ENCODE results near the gene SNX9.

The SNX9 gene

GRCh38 chr6:157861814-157862213 lies 38.8 kb downstream of the SNX9 start:
- TF ChIP-seq CTCF (IDR thresholded peaks at IDR 0.05; ENCODE audit: low read depth, low read length) = no peak
- DNase-seq (ENCODE audit: extremely low read depth, low read depth) = no peak

- no peak for DNase-seq (ENCODE audit: extremely low read depth, low read depth)
- no peak for TF ChIP-seq CTCF (IDR thresholded peaks at IDR 0.05; ENCODE audit: low read depth, low read length)
These were observed 39.7 kb downstream of the SNX9 start for GRCh38 chr6:157862706-157863105.

- DNase-seq (ENCODE audit: extremely low read depth, low read depth) = no peak
- no peak for TF ChIP-seq CTCF (IDR thresholded peaks at IDR 0.05; ENCODE audit: low read depth, low read length)
These were observed 41.2 kb downstream of the SNX9 start for GRCh38 chr6:157864185-157864761.

- no peak for DNase-seq (ENCODE audit: extremely low read depth, low read depth)
- TF ChIP-seq CTCF (IDR thresholded peaks at IDR 0.05; ENCODE audit: low read depth, low read length) = no peak
These were observed 42.2 kb downstream of the SNX9 start for GRCh38 chr6:157865249-157865648.

GRCh38 chr6:157867155-157867559 lies 44.1 kb downstream of the SNX9 start:
- DNase-seq (ENCODE audit: extremely low read depth, low read depth) = no peak
- no peak for TF ChIP-seq CTCF (IDR thresholded peaks at IDR 0.05; ENCODE audit: low read depth, low read length)

- peak; percentile 37 for DNase-seq (ENCODE audit: extremely low read depth, low read depth)
- no peak for TF ChIP-seq CTCF (IDR thresholded peaks at IDR 0.05; ENCODE audit: low read depth, low read length)
These were observed 44.9 kb downstream of the SNX9 start for GRCh38 chr6:157867981-157868380.

- no peak for DNase-seq (ENCODE audit: extremely low read depth, low read depth)
- no peak for TF ChIP-seq CTCF (IDR thresholded peaks at IDR 0.05; ENCODE audit: low read depth, low read length)
These were observed 45.8 kb downstream of the SNX9 start for GRCh38 chr6:157868835-157869234.

All from AG09319 (cell line).